ENCODE results near the gene BPIFB4. TPM values are rescaled to one million over a fixed set of nuclear protein-coding genes. Genes with fewer than 3 reads are reported as not detected.
"Not testable (repeated sequence)": the region's sequence is repeated elsewhere in the genome, so short reads cannot be mapped to it uniquely, and the experiment has no call there.

Gene BPIFB4
- not detected in 2 replicates for total RNA-seq (2014; rRNA removed; shearing (Covaris generic))
- not detected in 2 replicates for polyA plus RNA-seq (2014; cell fraction: nucleus; rRNA removed)

DNA sequence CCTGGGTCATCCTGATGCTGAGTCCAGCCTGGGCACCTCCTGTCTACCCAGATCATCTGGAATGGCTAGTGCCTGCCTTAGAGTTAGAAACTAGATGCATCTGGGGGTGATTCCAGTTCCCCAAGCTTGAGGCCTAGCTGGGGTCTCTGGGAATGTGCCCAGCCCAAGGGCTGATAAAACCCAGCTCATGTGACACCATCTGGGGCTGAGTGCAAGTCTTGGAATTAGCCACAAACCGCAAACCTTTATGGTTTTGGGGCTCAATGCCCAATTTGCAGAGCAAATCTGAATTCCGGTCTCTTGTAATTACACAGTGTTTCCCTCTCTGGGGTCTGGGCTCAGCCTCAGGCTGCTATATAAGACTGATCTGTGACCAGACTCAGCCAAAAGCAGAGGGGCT is at the start of gene BPIFB4:
TSS of gene BPIFB4 (plus strand) at position 385 of the 400 bp plus-strand sequence. CDS start 1,884 bp downstream, outside the sequence.
- DNase-seq (ENCODE audit: extremely low read depth, low read depth) = no peak

DNA sequence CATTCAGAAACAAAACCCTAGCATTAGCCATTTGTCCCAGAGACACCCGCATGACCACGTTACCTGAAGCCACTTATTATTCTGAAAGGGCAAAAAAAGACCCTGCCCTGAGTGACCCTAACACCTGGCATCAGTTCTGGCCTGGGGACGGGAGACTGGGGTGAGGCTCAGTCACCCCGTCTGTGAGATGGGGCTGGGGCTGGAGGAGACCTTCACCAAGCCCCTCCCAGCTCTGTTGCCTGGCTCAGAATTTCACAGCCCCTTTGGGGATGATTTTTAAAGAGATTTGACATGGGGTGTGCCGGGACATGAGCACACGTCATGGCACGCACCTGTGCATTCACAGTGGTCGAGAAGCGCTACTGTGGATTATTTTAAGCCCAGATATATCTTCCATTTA is 49.4 kb upstream of the BPIFB4 start:
- DNase-seq (ENCODE audit: extremely low read depth, low read depth) = no peak

- no peak for DNase-seq (ENCODE audit: extremely low read depth, low read depth)
These were observed 48.9 kb upstream of the BPIFB4 start for GRCh38 chr20:33030569-33030968.

DNA sequence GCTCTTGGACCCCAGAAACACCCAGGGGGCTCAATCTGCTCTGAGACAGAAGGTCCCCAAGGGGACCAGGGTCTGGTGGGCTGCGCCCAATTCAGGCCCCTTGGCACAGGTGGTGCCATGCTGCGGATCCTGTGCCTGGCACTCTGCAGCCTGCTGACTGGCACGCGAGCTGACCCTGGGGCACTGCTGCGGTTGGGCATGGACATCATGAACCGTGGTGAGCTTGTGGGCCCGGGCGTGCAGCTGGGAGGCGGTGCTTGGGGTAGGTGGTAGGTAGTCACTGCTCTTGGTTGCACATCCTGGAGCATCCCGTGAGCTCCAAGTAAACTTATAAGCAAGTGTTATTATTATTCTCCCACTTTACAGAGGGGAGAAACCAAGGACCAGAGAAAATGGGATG is 47.9 kb upstream of the BPIFB4 start, which contains the start of gene BPIFB6:
TSS of gene BPIFB6 (plus strand) at position 118 of the 400 bp plus-strand sequence. CDS start at position 118, 0 bp downstream.
- no peak for DNase-seq (ENCODE audit: extremely low read depth, low read depth)

- no peak for DNase-seq (ENCODE audit: extremely low read depth, low read depth)
These were observed 46.9 kb upstream of the BPIFB4 start for GRCh38 chr20:33032555-33032954.

- no peak for DNase-seq (ENCODE audit: extremely low read depth, low read depth)
These were observed 46.1 kb upstream of the BPIFB4 start for GRCh38 chr20:33033381-33033780.

- DNase-seq (ENCODE audit: extremely low read depth, low read depth) = no peak
These were observed 45.3 kb upstream of the BPIFB4 start for GRCh38 chr20:33034115-33034514.

GRCh38 chr20:33034901-33035492 is 44.4 kb upstream of the BPIFB4 start:
- no peak for DNase-seq (ENCODE audit: extremely low read depth, low read depth)

DNA sequence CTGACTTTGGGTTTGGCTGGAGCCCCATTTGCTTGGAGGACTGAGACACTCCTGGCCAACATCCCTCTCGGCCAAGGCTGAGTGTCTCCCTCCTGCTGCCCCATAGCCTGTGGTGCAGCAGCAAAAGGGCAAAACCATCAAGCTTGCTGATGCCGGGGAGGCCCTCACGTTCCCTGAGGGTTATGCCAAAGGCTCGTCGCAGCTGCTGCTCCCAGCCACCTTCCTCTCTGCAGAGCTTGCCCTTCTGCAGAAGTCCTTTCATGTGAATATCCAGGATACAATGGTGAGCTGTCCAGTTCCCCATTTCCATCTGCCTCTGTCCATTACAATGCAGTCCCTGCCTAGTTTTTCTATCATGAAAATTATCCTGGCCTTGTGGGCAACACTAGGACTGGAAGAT is 42.0 kb upstream of the BPIFB4 start:
- no peak for DNase-seq (ENCODE audit: extremely low read depth, low read depth)

DNA sequence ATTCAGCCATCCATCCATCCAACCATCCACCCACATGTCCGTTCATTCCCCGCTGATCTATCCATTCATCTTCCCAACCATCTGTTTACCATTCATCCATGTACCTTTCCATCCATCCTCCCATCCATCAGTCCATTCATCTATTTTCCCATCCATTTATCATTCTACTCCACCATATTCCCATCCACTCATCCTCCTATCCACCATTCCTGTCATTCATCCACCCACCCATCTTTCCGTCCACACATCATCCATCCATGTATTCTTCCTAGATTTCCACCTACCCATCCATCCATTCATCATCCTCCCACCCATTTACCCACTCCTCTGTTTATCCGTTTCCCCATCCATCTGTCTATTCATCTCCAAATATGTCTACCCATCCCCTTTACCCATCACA is 41.2 kb upstream of the BPIFB4 start:
- DNase-seq (ENCODE audit: extremely low read depth, low read depth) = no peak

GRCh38 chr20:33042430-33042829 is 37.0 kb upstream of the BPIFB4 start:
- no peak for DNase-seq (ENCODE audit: extremely low read depth, low read depth)

DNA sequence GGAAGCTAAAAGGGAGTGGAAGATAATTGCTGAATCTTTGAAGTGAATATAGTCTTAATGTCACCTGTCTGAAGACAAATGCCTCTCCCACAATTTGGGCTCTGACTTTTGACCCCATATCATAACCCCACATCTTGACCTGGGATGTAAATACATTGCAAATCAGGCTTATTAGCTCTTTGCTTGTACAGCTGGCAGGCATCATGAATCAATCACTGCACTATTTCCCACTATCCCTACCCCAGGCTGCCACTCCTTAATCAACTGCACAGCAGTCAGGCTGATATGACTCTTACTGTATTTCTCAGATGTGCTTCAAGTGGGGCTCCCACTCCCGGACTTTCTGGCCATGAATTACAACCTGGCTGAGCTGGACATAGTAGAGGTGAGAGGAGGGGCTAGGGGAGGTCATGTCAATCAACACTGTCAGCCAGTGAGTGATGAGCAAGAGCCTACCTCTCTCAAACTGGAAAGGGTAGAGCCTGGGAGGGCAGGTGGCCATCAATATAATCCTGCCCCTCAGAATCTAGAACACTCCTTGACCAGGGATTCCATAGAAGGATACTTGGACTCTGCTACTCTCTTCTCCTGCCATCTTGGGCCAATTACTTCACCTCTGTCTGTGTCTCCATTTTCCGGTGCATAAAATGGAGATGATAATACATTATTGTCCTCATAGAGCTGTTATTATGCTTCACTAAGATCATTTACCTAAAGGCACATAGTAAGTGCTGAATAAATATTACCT is 36.3 kb upstream of the BPIFB4 start:
- DNase-seq (ENCODE audit: extremely low read depth, low read depth) = no peak

DNA sequence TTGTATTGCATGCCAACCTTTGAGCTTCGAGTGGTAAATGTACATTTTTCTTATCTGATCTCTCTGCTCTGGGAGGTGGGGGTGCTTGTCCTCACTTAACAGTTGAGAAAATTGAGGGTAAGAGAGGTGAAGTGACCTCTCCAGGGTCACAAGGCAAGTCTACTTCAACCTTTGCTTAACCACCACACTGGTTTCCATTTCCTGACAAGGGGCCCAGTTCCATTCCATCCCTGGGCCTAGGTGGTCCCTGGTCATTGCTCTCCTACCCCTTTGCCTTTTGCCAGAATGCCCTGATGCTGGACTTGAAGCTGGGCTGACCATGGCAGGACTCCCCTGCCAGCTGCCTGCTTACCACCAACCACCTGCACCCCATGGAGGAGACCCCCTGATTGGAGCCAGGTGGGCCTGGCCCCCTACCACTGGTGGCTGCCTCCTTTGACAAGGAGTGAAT is 35.7 kb upstream of the BPIFB4 start:
- DNase-seq (ENCODE audit: extremely low read depth, low read depth) = no peak

- DNase-seq (ENCODE audit: extremely low read depth, low read depth) = not testable (repeated sequence)
These were observed 34.2 kb upstream of the BPIFB4 start for GRCh38 chr20:33045129-33045721.

- no peak for DNase-seq (ENCODE audit: extremely low read depth, low read depth)
These were observed 33.0 kb upstream of the BPIFB4 start for GRCh38 chr20:33046412-33046811.

GRCh38 chr20:33051333-33051732 is 28.1 kb upstream of the BPIFB4 start:
- DNase-seq (ENCODE audit: extremely low read depth, low read depth) = no peak

GRCh38 chr20:33053291-33054106 is 25.9 kb upstream of the BPIFB4 start, which contains the start of gene BPIFB3:
Gene BPIFB3 (plus strand): TSS chr20:33053903. CDS start chr20:33055436, 1,533 bp downstream.
- no peak for DNase-seq (ENCODE audit: extremely low read depth, low read depth)

- DNase-seq (ENCODE audit: extremely low read depth, low read depth) = no peak
These were observed 25.1 kb upstream of the BPIFB4 start for GRCh38 chr20:33054381-33054780.

DNA sequence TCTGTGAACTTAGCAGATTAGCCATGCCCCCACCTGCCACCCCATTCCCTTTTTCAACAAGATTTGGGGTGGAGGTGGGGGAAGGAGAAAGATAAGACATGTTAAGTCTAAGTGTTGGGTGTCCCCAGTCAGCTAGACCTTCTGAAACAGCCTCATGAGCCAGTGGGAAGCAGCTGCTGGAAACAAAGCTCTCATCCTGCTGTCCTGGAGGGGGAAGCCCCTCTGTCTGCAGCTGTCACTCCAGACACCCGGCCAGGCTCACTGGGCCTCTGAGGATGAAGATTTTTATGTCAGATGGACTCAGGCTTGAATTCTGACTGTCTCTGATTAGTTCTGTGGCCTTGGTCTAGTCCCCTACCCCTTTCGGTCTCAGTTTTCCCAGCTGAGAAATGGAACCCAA is 24.7 kb upstream of the BPIFB4 start:
- no peak for DNase-seq (ENCODE audit: extremely low read depth, low read depth)

- DNase-seq (ENCODE audit: extremely low read depth, low read depth) = no peak
These were observed 20.3 kb upstream of the BPIFB4 start for GRCh38 chr20:33059136-33059535.

All from NCI-H460 (cell line).